Mucosa of descending colon (tissue), 3 donors: ENCODE data around the gene CCDC102B. TPM values are rescaled to one million over a fixed set of nuclear protein-coding genes. Genes with fewer than 3 reads are reported as not detected.

ENCODE experiments used
- ATAC-seq: fragments of 200-7000 bp; cut with Tn5 transposase; one replicate; pipeline ENCODE4 v1.9.1; 2020; ENCODE audit warnings: mild to moderate bottlenecking, moderate library complexity
- DNase-seq, 3 donors: peaks; one replicate each; pipeline ENCODE4 v3.0.0-alpha.2; 2020
- H3K36me3 ChIP-seq: fragments of 200-600 bp; one replicate; pipeline ENCODE4 v1.8.0; 2021; ENCODE audit warnings: low read depth, mild to moderate bottlenecking
- H3K4me1 ChIP-seq: fragments of 200-600 bp; one replicate; pipeline ENCODE4 v1.8.0; 2021; ENCODE audit warnings: low read depth, mild to moderate bottlenecking
- H3K4me3 ChIP-seq: fragments of 200-600 bp; one replicate; pipeline ENCODE4 v1.8.0; 2021; ENCODE audit warnings: mild to moderate bottlenecking
- H3K9me3 ChIP-seq: fragments of 200-600 bp; one replicate; pipeline ENCODE4 v1.8.0; 2021; ENCODE audit warnings: mild to moderate bottlenecking
- intact Hi-C, 2 donors: fragments of 100-400 bp; cut with DNase I in 1 of 2; cut with micrococcal nuclease in 1 of 2; formaldehyde crosslinking; loops; one replicate each; pipeline versions ENCODE4 v1.11.0 to v1.11.1; 2022; cut with DNase I, micrococcal nuclease
- total RNA-seq, 3 donors: library from RNA; stranded (reverse); fragmentation: NEBNext Ultra II Directional in 2 of 3; extraction: Animal tissue kit (Norgen Biotek cat#: 25700) in 2 of 3; gene quantifications; one replicate each; pipeline versions ENCODE4 v1.2.1 to v1.2.4, GENCODE V29; 2021 to 2023
- TF ChIP-seq, protein P1 (sequence below): fragments of 200-600 bp; IDR thresholded peaks from one replicate; pipeline ENCODE4 v1.8.0; 2022; ENCODE audit warnings: antibody characterized with exemption, mild to moderate bottlenecking
- donor health status: DM: no; HTN: no; CAD: no; lungs with moderate emphysema.
- donor health status: DM: no; HTN: no; CAD: no.
- donor health status: DM: no; HTN: yes; CAD: no.

CCDC102B gene
- total RNA-seq, 3 donors from 2014 or later = 3.0 to 4.5 (median 4.3) TPM

- ATAC-seq = no peak
- no peaks in the 10 kb centered on the region for H3K4me1 ChIP-seq
- no peaks in the 10 kb centered on the region for H3K9me3 ChIP-seq
- H3K36me3 ChIP-seq = no peaks in the 10 kb centered on the region
- H3K4me3 ChIP-seq = no peak overlapping the region
- TF ChIP-seq, protein P1, sequence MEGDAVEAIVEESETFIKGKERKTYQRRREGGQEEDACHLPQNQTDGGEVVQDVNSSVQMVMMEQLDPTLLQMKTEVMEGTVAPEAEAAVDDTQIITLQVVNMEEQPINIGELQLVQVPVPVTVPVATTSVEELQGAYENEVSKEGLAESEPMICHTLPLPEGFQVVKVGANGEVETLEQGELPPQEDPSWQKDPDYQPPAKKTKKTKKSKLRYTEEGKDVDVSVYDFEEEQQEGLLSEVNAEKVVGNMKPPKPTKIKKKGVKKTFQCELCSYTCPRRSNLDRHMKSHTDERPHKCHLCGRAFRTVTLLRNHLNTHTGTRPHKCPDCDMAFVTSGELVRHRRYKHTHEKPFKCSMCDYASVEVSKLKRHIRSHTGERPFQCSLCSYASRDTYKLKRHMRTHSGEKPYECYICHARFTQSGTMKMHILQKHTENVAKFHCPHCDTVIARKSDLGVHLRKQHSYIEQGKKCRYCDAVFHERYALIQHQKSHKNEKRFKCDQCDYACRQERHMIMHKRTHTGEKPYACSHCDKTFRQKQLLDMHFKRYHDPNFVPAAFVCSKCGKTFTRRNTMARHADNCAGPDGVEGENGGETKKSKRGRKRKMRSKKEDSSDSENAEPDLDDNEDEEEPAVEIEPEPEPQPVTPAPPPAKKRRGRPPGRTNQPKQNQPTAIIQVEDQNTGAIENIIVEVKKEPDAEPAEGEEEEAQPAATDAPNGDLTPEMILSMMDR = no peak
- intact Hi-C loops = no loop called here
- DNase-seq = no peak
Observed at GRCh38 chr18:69082499-69082898, 284.6 kb downstream of the CCDC102B start.

DNA sequence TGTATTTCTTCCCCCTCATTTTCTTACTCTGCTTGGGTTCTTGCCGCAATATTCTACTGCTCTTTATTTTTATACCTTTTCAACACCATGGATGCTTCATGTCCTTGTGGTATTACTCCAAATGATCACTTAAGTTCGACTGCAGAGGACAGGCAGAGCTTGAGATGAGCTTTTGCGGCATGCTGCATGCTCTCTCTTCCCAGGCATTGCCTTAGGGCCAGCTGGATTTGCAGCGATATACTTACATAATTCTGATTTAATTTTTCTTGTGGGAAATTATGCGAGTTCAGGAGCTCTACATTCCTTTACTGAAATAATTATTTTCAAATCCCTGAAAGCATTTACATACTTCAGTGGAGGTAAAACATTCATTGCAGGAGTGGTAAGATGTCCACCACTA is 288.1 kb downstream of the CCDC102B start:
- Histone ChIP-seq H3K9me3 (no peaks in the 10 kb centered on the region), H3K4me1 (no peaks in the 10 kb centered on the region), H3K4me3 (no peak overlapping the region), H3K36me3 (no peaks in the 10 kb centered on the region)
- ATAC-seq (no peak), DNase-seq (no peak)
- intact Hi-C loops = no loop called here
- TF ChIP-seq, protein P1 = no peak

- intact Hi-C loops = no loop called here
- TF ChIP-seq, protein P1 = no peak
- H3K9me3 ChIP-seq = no peaks in the 10 kb centered on the region
- no peak for ATAC-seq
- H3K36me3 ChIP-seq = no peaks in the 10 kb centered on the region
- no peak for DNase-seq
- no peaks in the 10 kb centered on the region for H3K4me1 ChIP-seq
- no peak overlapping the region for H3K4me3 ChIP-seq
Observed at GRCh38 chr18:69088973-69089372, 291.1 kb downstream of the CCDC102B start.

DNA sequence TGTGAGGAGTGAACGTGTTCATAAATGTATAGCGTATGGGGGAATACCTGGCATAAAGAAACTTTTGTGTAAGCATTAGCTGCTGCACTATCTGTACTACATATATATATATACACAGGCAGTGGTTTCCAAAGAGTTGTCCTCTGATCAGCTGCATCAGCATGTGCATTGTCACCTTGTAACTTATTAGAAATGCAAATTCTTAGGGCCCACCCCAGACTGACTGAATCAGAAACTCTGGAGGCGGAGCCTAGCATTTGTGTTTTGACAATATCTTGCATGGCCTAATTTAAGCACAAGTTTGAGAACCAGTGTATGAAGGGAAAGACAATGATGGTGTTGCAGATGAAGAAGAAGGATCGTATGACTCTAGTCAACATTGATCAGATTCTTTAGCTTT is 299.5 kb downstream of the CCDC102B start:
- H3K36me3 ChIP-seq = no peaks in the 10 kb centered on the region
- no peaks in the 10 kb centered on the region for H3K4me1 ChIP-seq
- no peaks in the 10 kb centered on the region for H3K9me3 ChIP-seq
- intact Hi-C loops = no loop called here
- TF ChIP-seq, protein P1 = no peak
- H3K4me3 ChIP-seq = no peak overlapping the region
- no peak for ATAC-seq
- DNase-seq = no peak

- TF ChIP-seq, protein P1 = no peak
- intact Hi-C loops = no loop called here
- Histone ChIP-seq H3K4me3 (no peak overlapping the region), H3K4me1 (no peaks in the 10 kb centered on the region), H3K9me3 (no peaks in the 10 kb centered on the region), H3K36me3 (no peaks in the 10 kb centered on the region)
- DNase-seq = no peak
- no peak for ATAC-seq
Observed at GRCh38 chr18:69102959-69103358, 305.1 kb downstream of the CCDC102B start.

Other genes starting within 250 kb of the CCDC102B start
- 10 to 100 TPM; 28.0 to 32.4 (median 31.0) TPM for gene TMX3, start 83.0 kb upstream of the CCDC102B start, total RNA-seq